UCSD-AML1 (cell line): ENCODE data around the gene PLTP.
"Not testable (repeated sequence)": the region's sequence is repeated elsewhere in the genome, so short reads cannot be mapped to it uniquely, and the experiment has no call there.

Experiments used
- DNase-seq: peaks from one replicate; lab custom pipeline; 2025; ENCODE audit not compliant: unreplicated experiment; lab: John Stamatoyannopoulos, UW

The PLTP gene

DNA sequence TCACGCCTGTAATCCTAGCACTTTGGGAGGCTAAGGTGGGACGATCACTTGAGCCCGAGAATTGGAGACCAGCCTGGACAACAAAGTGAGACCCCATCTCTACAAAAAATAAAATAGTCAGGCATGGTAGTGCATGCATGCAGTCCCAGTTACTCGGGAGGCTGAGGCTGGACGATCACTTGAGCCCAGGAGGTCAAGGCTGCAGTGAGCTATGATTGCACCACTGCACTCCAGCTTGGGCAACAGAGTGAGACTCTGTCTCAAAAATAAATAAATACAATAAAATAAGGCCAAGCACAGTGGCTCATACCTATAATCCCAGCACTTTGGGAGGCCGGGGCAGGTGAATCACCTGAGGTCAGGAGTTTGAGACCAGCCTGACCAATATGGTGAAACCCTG, 10.6 kb downstream of the PLTP start:
- DNase-seq = not testable (repeated sequence)

- no peak for DNase-seq
These were observed 12.7 kb downstream of the PLTP start for GRCh38 chr20:45899046-45899835.

- no peak for DNase-seq
These were observed 13.7 kb downstream of the PLTP start for GRCh38 chr20:45898285-45898684.

DNA sequence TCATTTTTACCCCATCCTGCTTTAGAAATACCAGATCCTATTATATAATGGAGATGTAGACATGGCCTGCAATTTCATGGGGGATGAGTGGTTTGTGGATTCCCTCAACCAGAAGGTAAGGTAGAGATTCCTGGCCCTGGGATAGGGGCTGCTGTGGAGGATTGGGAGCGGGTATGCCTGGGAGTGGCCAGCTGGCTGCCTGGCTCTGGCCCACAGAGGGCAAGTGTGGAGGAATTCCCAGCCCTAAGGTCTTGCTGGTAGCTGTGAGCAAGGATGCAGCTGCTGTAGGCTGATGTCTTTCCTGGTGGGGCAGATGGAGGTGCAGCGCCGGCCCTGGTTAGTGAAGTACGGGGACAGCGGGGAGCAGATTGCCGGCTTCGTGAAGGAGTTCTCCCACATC, 14.3 kb downstream of the PLTP start:
- DNase-seq = no peak

DNA sequence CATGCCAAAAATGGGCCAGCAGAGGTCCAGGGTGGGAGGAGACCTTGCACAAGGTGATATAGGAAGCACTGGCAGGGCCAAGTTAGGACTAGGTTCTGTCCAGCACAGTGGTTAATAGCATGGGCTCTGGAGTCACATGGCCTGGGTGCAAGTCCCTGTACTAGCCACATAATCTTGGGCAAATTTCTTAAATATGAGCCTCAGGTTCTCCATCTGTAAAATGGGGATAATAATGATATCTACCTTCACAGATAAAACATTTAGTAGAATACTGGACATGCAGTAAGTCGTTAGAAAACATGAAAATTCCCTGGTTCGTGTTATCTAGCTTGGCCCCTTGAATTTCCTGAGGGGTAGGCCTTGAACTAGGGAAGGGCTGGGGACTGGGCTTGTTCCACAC, 14.7 kb downstream of the PLTP start:
- no peak for DNase-seq

DNA sequence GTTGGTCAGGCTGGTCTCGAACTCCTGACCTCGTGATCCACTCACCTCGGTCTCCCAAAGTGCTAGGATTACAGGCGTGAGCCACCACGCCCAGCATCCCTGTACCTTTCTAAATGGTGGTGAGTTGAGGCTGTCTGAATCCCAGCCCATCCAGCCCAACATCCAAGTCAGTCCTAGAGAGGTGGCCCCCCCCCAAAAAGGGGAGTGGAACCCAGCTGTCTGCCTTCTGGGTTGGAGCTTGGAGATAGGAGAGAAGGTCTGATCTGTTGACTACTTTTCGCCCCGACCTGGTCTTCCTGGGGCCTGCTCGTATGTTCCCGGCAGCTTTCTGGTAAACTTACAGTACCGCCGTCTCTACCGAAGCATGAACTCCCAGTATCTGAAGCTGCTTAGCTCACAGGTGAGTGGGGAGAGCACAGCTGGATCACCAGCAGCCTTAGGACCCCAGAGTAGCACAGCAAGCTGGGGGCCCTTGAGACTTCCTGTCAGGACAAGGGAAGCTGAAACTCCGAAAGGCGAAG, 15.3 kb downstream of the PLTP start:
- no peak for DNase-seq

GRCh38 chr20:45894797-45895196, 17.2 kb downstream of the PLTP start:
- DNase-seq = no peak

DNA sequence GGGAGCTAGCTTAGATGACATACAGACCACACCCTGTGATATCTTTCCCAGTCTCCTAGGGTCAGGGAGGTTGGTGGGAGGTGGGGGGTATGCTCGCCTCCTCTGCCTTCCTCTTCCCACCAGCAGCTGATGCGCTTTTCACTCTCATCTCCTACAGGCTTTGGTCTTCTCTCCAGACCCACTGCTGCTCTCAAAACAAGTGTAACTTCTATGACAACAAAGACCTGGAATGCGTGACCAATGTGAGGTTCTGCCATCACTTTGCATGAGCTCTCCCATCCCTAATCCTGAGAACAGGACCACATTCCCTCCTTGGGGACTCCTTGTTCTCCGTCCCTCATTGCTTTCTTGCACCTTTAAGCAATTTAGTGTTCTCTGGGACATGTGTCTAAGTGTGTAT, 18.1 kb downstream of the PLTP start:
- no peak for DNase-seq

- DNase-seq = no peak
These were observed 19.0 kb downstream of the PLTP start for GRCh38 chr20:45892828-45893500.

DNA sequence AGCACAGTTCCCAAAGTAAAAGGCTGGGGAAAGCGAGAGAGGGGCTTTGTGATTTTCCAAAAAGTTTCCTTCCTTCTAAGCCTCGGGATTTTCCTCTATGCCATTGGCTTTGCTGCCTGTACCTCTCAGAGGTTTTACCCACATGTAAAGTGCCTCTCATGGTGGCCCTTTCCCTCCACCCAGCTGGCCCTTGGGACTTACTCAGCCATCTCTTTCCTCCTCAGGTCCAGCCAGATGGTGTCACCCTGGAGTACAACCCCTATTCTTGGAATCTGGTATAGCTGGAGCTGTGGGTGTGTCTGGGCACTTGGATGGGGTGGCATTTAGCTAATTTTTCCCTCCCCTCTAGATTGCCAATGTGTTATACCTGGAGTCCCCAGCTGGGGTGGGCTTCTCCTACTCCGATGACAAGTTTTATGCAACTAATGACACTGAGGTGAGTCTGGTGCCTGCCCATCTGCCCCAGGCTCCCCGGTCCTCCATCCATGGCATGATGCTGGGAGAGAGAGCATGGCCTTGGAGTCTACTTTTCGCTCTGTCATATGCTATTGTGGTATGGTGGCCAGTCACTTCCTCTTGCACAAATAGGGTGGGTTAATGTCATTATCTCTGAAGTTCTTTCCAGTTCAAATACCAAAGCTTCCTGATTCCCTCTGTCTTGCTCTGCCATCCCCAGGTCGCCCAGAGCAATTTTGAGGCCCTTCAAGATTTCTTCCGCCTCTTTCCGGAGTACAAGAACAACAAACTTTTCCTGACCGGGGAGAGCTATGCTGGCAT, 19.7 kb downstream of the PLTP start:
- DNase-seq = no peak

GRCh38 chr20:45890985-45891983, 20.7 kb downstream of the PLTP start, which contains the start of the genes CTSA and NEURL2:
TSS of gene CTSA (plus strand) at chr20:45891335. CDS start at chr20:45891569, 234 bp downstream.
TSS of gene NEURL2 (minus strand) at chr20:45891208. CDS start at chr20:45890991, 217 bp downstream.
- DNase-seq = peak; percentile 88

DNA sequence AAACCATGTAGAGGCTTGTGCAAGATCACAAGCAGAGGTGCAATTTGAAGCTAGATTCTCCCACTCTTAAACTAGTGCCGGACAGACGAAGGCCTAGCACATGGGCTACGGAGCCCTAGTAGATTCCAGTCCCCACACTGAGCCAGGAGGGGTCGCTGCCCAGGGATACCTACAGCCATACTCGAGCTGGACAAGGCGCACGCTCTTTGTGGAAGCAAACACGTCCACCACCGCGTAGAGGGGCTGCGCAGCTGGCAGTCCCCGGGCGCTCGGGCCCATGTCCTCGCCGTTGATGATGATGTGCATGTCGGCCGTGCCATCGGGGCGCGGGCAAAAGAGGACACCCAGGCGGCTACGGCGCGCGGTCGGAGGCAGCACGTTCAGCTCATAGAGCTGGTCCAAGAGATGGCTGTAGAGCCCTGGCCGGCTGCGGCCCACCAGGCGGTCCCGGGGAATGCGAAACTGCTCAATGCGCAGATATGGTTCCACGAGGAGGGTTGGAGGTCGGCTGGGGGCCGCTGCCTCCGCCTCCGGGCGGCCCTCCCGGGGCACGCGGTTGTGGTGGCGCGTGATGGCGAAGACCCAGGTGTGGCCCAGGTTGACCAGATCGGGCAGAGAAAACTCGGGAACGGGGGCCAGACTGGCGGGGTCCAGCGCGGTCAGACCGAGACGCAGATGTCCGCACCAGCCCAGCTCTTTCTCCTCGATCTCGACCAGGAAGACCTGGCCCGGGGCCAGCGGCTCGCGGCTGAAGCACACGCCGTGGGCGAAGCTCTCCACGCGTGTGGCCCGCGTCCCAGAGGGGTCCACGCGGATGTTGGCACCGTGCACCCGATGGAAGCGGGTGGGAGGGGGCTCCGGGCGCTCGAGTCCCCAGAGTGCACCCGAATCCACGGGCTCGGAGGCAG, 21.6 kb downstream of the PLTP start:
- DNase-seq = peak; percentile 80

DNA sequence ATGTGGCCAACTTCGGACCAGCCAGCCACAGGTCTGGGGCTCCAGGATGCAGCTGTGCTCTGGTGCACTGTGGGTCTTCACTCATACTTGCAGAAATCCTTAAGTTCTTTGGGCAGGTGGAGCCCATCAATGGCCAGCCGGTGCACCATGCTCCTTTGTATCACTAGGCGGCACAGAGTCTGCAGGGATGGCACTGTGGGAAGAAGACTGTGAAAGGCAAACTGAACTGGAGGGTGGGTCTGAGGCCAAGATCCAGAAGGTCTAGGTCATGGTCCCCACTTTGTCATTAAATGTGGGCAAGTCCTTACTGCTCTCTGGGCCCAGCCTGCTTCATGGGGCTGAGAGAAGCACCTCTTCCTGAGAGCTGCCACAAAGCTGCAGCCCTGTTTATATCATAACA, 23.3 kb downstream of the PLTP start:
- no peak for DNase-seq

- no peak for DNase-seq
These were observed 24.6 kb downstream of the PLTP start, which contains the start of gene SPATA25 for GRCh38 chr20:45887346-45887715. TSS of gene SPATA25 (minus strand) at chr20:45887622. CDS start at chr20:45887590, 32 bp downstream.

- DNase-seq = no peak
These were observed 25.2 kb downstream of the PLTP start for GRCh38 chr20:45886590-45887345.

DNA sequence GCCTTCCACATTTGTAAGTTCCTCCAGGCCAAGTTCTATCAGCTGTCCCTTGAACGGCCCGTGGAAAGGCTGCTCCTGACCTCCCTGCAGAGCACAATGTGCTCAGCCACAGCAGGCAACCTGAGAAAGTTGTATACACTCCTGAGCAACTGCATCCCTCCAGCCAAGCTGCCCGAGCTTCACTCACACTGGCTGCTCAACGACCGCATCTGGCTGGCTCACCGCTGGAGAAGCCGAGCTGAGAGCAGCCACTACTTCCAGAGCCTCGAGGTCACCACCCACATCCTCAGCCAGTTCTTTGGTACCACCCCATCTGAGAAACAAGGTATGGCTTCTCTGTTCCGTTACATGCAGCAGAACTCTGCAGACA, 28.9 kb downstream of the PLTP start:
- DNase-seq = no peak

DNA sequence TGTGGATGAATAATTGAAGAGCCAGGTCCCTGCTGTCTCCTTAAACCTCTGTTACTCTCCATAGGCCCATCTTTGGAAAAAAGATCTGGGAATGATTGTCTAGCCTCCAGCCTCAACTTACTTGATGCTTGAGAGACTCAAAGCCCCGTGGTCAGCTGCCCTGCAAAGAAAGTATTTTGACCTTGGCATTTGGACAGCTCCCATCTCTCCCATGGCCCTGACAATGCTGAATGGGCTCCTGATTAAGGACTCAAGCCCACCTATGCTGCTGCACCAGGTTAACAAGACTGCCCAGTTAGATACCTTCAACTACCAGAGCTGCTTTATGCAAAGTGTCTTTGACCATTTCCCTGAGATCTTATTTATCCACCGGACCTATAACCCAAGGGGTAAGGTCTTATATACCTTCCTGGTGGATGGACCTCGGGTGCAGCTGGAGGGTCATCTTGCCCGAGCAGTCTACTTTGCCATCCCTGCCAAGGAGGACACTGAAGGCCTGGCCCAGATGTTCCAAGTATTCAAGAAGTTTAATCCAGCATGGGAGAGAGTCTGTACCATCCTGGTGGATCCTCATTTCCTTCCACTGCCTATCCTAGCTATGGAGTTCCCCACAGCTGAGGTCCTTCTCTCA, 29.4 kb downstream of the PLTP start:
- DNase-seq = no peak
